Ascending aorta (tissue), 2 donors: ENCODE results near the gene VCY. TPM values are rescaled to one million over a fixed set of nuclear protein-coding genes. Genes with fewer than 3 reads are reported as not detected.
"Not testable (repeated sequence)": the region's sequence is repeated elsewhere in the genome, so short reads cannot be mapped to it uniquely, and the experiment has no call there.

Source experiments
- DNase-seq, 2 donors: peaks; one replicate each; pipeline ENCODE4 v3.0.0-alpha.2; 2019; ENCODE audit warnings: low spot score in 2 of 2
- H3K27ac ChIP-seq, 2 donors: fragments of 200-600 bp; sonication (generic); one replicate each; pipeline ENCODE4 v1.5.1; 2016 to 2017; ENCODE audit warnings: mild to moderate bottlenecking in 1 of 2
- H3K27me3 ChIP-seq: fragments of 200-600 bp; sonication (generic); one replicate; pipeline ENCODE4 v1.5.1; 2017
- H3K36me3 ChIP-seq, 2 donors: fragments of 200-600 bp; sonication (generic); one replicate each; pipeline ENCODE4 v1.5.1; 2016
- H3K4me1 ChIP-seq, 2 donors: fragments of 200-600 bp; sonication (generic); one replicate each; pipeline ENCODE4 v1.5.1; 2016 to 2017; ENCODE audit warnings: mild to moderate bottlenecking in 1 of 2
- H3K4me3 ChIP-seq, 2 donors: fragments of 200-600 bp; sonication (generic); one replicate each; pipeline ENCODE4 v1.5.1; 2016 to 2017; ENCODE audit warnings: mild to moderate bottlenecking in 1 of 2
- H3K9me3 ChIP-seq, 2 donors: fragments of 200-600 bp; sonication (generic); one replicate each; pipeline ENCODE4 v1.5.1; 2016
- intact Hi-C: fragments of 100-400 bp; cut with DNase I; formaldehyde crosslinking; loops from one replicate; pipeline ENCODE4 v1.15.1; 2023
- total RNA-seq: library from RNA; depleted of rRNA; stranded (reverse); fragments of >200 nt; gene quantifications from one replicate; pipeline ENCODE4 v1.1.0, GENCODE V29; 2016

VCY gene
- total RNA-seq, result not detected

- H3K36me3 ChIP-seq, H3K9me3 ChIP-seq, H3K4me3 ChIP-seq, DNase-seq, H3K27me3 ChIP-seq, H3K27ac ChIP-seq, intact Hi-C loops, H3K4me1 ChIP-seq: not testable (repeated sequence)
These were observed at the start of gene VCY for GRCh38 chrY:13986373-13986772. Gene VCY (minus strand): TSS chrY:13986473. CDS start chrY:13986440, 33 bp downstream.

DNA sequence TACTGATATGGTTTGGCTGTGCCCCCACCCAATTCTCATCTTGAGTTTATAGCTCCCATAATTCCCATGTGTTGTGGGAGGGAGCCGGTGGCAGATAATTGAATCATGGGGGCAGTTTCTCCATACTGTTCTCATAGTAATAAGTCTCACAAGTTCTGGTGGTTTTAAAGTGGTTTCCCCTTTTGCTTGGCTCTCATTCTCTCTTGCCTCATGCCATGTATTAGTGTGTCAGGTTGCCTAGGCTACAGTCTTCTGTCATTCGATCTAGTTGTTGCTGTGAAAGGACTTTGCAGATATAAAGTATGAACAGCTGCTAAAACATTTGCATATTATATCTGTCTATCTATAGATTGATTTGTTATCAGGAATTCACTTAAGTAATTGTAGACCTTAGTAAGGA lies 44.1 kb upstream of the VCY start:
- H3K27me3 ChIP-seq, H3K27ac ChIP-seq, H3K4me1 ChIP-seq, DNase-seq, intact Hi-C loops, H3K4me3 ChIP-seq, H3K36me3 ChIP-seq, H3K9me3 ChIP-seq: not testable (repeated sequence)

GRCh38 chrY:14011916-14012315 lies 25.6 kb upstream of the VCY start:
- H3K9me3 ChIP-seq, H3K4me1 ChIP-seq, H3K27ac ChIP-seq, intact Hi-C loops, H3K27me3 ChIP-seq, H3K36me3 ChIP-seq, H3K4me3 ChIP-seq, DNase-seq: not testable (repeated sequence)

DNA sequence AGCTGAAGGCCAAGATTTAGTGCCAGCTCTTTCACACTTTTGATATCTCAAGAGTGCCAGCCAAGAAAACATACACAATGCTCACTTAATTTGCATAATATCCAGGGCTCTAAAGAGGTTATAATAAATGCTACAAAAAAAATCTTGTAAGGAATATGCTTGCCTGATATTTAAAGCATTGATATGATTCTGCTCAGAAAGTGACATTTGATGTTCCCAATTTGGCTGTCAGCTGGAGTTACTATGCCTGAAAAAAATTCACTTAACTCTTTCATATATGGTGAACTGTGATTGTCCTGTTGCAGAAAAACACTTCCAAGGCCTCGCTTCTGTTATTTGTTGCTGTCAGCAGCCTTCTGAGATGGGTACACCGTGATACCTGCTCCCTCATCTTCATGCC lies 43.9 kb downstream of the VCY start:
- DNase-seq, H3K27me3 ChIP-seq, H3K4me1 ChIP-seq, H3K4me3 ChIP-seq, H3K36me3 ChIP-seq, H3K9me3 ChIP-seq, H3K27ac ChIP-seq, intact Hi-C loops: not testable (repeated sequence)

Other genes with a start within 250 kb of the VCY start
- not detected for gene VCY1B, start 69.8 kb upstream of the VCY start, total RNA-seq